HS-27A (cell line): ENCODE data around the gene GIMD1.
"Not testable (repeated sequence)": the region's sequence is repeated elsewhere in the genome, so short reads cannot be mapped to it uniquely, and the experiment has no call there.

Experiments
- DNase-seq: peaks from one replicate; pipeline ENCODE4 v3.0.0-alpha.2; 2012; ENCODE audit warnings: low read depth, missing footprints

The GIMD1 gene

DNA sequence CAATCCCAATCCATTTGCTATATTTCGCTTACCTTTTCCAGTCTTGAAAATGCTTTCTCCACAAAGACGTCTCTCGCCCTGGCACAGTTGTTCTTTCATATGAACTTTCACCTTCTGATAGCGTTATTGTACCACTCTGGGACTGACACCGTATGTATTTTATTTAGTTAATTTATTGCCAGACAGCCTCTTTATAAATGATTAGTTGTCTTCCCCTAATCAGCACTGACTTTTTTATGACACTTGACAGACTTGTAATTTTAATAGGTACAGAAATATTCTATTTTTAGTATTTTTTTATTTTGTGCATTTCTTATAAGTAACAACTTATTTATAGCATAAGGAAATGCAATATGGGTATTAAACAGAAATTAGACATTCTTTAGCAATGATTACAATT is at the start of gene GIMD1:
GIMD1 (minus strand) TSS at position 101 of the 400 bp plus-strand sequence. CDS start 1,343 bp downstream, outside the sequence.
- DNase-seq = no peak

DNA sequence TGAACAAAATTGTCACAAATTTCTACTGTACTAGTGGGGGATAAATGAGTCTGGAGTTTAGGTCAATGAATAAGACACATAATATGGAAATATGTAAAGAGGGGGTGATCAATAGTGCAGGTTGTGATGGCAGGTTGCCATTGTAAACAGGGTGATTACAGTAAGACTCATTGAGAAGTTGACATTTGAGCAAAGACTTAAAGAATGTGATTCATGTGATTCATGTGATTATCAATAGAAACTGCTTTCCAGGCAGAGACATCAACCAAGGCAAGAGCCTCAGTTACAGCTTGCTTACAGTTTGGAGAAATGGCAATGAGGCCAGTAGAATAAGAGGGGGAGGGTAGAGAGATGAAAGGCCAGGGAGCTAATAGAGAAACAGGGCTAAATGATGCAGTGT is 45.8 kb upstream of the GIMD1 start:
- DNase-seq = peak; percentile 46

DNA sequence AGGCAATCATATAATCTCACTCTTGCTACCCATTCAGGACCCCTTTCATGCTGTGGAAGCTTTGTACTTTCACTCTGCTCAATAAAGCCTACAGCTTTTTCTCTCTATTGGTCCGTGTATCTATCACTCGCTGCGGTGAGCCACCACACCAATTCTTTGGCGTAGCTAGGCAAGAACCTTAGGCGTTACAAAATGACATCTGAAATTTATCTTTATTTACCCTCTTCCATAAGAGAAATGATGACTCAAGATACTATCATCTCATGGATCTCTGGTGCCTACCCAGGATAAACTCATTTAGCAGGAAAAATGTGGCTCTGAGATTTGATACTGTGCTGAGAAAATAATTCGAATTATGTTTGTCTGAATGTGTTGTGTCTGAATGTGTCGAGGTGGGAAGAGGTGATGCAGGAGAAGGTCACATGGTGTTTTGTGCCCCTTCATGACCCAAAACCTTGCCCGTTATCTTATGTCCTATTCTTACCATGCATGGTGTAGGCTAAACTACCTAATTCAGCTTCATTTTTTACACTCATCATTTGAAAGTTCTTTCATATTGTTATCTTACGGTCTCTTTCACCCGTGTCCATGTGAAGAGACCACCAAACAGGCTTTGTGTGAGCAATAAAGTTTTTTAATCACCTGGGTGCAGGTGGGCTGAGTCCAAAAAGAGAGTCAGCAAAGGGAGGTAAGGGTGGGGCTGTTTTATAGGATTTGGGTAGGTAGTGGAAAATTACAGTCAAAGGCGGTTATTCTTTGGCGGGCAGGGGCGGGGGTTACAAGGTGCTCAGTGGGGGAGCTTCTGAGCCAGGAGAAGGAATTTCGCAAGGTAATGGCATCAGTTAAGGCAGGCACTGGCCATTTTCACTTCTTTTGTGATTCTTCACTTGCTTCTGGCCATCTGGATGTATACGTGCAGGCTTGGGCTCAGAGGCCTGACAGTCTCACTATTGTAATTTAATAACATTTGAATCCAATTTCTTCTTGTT is 41.6 kb upstream of the GIMD1 start:
- no peak for DNase-seq

DNA sequence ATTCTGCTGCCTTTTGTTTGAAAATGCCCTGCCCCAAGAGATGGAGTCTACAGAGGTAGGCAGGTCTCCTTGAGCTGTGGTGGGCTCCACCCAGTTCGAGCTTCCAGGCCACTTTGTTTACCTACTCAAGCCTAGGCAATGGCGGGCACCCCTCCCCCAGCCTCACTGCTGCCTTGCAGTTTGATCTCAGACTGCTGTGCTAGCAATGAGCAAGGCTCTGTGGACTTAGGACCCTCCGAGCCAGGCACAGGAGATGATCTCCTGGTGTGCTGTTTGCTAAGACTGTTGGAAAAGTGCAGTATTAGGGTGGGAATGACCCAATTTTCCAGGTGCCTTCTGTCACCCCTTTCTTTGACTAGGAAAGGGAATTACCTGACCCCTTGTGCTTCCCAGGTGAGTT is 39.4 kb upstream of the GIMD1 start:
- DNase-seq = not testable (repeated sequence)

DNA sequence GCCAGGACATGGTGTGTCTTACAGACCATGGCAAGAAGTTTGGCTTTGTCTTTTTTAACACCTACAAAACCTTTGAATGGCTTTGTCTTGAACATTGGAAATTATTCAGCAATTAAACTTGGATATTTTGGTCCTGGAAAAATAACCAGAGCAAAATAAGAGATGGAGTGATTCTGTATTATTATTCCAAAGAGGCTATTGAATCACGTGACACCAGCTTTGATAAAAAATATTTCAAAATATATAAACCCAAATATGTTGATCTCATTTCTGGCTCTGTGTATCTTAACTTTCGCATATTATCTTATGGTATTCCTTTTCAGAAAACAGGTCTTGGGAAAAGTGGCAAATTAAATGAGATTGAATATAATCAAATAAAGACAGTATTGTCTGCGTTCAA is 32.6 kb upstream of the GIMD1 start:
- DNase-seq = no peak

DNA sequence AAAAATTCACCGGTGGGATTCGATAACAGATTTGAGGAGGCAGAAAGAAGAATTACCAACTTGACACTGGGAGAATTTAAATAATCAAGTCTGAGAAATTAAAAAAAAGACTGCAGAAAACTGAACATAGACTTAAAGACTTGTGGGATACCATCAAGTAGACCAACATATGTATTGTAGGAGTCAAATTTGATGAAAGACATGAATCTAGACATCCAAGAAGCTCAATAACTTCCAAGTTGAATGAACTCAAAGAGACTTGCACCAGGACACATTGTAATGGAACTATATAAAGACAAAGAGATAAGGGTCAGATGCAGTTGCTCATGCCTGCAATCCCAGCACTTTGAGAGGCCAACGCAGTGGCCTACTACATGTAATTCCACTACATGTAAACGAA is 30.3 kb upstream of the GIMD1 start:
- not testable (repeated sequence) for DNase-seq

DNA sequence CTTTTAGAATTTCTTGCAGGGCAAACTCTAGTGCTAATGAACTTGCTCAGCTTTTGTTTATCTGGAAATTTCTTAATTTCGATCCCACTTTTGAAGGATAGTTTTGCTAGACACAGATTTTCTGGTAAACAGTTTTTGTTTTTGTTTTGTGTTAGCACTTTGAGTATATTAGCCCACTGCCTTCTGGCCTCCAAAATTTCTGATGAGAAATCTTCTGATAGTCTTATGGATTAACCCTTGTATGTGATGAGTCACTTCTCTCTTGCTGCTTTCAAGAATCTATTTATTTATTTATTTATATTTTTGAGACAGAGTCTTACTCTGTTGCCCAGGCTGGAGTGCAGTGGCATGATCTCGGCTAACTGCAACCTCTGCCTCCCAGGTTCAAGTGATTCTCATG is 27.0 kb upstream of the GIMD1 start:
- DNase-seq = no peak

DNA sequence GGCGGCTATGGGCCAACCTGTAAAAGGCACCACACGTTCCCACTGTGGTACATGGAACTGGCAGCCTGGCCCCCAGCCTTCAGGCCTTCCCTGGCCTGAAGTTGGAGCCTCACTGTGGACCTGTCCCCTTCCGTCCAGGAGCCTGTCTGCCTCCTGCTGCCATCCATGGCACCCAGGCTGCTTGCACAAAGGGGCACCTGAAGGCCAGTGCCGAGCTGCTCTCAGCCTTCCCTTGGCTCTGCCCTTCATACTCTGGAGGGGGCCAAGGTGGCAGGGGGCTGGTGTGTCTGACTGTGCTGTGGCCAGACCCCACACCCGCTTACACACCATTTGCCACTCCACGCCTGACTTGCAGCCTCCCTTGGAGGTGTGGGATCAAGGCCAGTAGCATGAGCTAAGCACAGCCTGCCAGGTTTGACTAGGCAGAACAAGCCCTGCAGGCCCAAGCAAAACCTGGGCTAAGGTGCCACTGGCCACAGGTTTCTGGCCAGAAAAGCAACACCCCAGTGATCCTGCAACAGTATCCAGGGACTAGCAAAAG is 17.3 kb upstream of the GIMD1 start:
- DNase-seq = no peak

DNA sequence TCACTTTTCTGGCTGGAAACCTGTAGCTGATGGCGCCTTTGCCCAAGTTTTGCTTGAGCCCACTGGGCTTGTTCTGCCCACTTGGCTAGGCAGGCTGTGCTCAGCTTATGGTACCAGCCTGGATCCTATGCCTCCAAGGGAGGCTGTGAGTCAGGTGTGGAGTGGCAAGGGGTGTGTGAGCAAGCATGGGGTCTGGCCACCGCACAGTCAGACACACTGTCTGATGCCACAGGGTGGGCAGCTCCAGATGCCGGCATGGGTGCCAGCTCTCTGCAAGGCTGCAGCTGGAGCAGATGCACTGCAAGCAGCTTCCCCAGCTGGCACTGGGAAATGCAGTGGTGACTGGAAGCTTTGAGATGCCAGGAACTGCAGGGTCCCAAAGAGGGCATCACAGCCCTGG is 16.3 kb upstream of the GIMD1 start:
- no peak for DNase-seq

DNA sequence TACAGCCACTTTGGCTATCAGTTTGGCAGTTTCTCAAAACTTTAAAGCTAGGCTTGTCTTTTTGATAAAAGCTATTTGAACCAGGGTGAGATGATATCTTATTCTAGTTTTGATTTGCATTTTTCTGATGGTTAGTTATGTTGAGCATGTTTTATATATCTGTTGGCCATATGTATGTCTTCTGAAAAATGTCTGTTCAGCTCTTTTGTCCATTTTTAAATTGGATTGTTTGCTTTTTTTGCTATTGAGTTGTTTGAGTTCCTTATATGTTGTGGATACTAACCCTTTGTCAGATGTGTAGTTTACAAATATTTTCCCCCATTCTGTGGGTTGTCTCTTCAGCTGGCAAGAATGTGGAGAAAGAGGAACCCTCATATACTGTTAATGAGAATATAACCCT is 11.6 kb upstream of the GIMD1 start:
- no peak for DNase-seq

DNA sequence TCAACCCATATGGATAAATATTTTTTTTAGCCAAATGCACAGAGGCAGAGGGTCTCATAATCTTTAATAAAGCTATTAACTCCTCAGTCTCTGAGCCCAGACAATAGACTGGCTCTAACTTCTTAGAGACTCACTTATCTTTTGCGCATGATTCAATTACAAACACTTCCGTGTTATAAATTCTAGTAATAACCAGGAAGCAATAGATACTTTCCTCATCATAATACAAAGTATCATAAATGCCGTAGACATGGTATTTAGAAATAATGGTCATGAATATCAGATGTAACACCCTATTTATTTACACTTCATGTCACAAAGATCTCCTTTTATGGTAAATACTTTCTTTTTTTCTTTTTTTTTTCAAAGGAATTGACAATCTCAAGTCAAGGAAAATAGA is 4.4 kb upstream of the GIMD1 start:
- DNase-seq = no peak

DNA sequence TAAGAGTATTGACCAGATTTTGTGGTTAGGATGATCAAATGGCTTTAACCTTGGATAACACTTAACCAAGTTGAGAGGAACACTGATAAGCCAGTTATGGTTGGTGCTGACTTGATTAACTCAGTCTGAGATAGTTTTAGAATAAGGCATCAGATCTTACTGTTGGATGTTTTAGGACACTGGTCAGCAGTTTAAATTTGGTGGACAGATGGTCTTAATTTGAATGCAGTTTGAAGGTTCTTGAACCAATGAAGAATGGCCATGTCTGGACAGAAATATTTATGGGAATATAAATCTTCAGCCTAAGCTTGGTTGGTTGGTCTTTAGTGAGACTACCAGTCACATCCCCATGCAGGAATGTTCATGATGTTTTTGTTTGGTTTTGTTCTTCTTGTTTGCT is 2.6 kb upstream of the GIMD1 start:
- DNase-seq = no peak

DNA sequence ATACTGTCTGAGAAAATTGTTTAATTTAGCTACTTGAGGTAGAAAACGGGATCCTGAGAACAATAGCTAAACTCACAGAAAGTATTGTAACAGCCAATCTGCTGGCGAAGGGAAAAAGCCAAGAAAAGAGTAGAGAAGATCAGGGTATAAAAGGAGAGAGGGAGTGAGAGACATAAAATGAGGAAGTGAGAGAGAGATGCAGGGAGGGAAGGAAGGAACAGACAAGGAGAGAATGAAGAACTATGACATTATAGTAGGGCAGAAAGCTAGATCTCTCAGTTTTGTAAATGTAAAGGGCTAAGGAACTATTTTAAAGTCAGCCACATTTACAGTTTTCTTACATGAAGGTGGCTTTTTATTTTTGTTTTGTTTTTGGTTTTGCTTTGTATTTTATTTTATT is 1.6 kb upstream of the GIMD1 start:
- no peak for DNase-seq

DNA sequence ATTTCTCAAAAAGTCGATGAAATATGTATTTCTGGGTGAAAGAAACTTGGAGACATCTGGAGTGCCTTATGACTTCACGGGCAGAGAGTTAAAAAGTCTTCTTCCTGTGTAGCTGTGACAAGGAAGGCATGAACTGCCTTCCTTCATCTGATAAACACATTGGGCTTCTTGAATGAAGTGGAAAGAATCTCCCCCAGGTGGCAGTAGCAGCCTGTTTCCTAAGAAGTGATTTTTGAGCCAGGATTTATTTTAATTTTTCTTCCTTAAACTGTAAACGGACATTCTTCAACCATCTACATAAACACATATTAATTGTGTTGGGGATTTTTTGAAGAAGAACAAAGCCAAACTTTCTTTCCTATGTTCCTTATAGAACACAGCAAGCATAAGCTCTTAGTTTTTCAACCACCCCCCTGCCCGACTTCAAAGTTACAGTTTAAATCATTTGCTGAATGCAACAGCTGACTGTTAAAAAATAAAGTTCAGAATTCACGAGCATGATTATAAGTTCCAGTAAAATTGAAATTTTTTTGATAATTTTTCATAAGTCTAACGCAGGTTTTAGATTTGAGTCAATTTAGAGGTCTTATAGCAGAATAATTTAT is 980 bp upstream of the GIMD1 start:
- peak; percentile 85 for DNase-seq

DNA sequence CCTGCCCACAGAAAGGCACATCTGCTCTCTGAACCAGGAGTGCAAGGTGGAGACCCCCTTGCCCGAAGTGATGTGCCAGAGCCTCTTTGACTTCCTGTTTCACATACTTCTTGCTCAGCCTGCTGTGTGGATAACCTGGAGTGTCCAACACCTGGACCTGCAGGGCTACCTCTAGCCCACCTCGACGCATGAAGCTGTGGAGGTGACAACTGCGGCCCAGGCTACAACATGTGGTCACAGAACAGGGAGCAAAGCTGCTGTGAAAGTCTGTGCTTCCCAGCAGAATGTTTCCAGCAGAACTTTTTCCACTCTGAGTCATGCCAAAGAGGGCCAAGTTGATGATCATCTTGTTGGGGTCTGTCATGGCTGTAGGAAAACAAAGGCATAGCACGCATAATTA is 1.5 kb downstream of the GIMD1 start:
- no peak for DNase-seq

DNA sequence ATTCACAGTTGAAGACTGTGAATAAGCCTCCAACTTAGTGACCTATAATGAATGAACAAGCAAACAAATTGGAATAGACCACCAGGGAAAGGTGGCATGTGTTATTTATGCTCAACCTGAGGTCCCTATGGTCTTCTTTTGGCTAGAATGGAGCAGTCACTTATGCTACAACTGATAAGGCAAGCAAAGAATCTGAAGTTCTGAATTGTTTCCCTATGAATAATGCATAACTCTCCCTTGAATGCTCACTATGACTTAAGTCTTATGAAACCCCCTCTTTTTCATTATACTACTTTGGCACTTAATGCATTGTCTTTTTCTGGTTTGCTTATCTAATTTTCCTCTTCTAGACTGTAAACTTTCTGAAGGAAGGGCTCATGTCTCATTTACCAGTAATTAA is 2.6 kb downstream of the GIMD1 start:
- peak; percentile 75 for DNase-seq

DNA sequence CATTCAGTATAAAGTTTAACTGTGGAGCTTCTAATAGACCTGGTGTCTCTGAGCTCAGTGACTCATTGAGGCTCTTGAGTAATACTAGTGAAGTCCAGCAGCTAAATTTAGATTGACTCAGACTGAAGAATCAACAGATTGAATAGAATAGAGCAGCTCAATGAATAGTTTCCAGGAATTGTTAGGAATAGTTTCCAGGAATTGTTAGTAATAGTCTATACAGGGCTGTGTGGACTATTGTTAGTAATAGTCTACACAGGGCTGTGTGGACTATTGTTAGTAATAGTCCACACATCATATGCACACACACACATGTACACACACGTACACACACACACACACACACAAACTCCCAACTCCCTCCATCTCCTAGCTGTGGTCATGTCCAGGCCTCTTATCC is 3.0 kb downstream of the GIMD1 start:
- peak; percentile 78 for DNase-seq

DNA sequence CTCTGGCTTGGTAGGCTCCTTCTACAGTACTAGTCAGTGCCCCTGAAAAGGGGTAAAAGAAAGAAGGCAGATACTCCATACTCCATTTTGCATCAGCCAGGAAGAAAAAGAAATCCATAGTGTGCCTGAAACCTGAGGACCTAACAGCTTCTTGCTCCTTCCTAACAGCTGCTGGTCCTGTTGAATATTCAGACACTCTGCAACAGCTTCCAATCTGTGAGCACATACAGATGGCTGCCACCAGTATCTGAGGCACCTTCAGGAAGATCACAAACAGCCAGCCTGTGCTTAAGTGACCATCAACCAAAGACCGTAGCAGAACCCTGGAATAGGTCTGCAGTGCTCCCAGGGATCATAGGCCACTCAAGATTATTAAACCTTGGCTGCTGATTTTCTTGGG is 4.3 kb downstream of the GIMD1 start:
- no peak for DNase-seq

DNA sequence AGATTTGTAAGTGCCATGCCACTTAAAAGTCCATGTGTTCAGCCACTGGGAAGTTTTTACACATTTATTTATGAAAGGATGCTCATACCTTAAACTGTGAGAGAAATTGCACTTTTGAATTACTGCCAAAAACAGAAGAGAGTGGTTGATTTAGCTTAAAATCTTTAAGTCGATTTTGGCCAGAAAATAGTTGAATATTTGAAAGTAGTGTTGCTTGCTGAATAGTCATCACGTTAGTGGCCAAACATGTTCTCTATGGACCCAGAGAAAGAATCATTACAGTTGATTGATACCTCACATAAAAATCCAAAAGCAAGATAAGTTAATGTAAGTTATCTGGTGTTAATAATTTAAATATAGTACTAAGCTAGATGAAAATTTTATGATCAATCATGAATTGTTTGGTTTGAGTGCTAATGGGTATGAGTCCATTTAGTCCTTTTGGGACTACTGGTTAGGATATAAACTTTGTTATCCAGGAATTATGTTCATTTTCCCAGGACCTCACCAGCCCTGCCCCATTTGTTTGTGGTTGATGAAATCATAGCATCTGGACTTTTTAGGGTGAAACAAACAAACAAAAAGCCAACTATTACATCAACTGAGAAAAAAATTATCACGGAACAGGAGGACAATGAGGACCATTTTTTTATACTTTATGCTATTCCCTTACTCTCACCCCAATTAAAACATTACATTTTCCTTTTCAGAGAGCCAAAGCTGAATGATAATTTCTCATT is 6.3 kb downstream of the GIMD1 start:
- no peak for DNase-seq

DNA sequence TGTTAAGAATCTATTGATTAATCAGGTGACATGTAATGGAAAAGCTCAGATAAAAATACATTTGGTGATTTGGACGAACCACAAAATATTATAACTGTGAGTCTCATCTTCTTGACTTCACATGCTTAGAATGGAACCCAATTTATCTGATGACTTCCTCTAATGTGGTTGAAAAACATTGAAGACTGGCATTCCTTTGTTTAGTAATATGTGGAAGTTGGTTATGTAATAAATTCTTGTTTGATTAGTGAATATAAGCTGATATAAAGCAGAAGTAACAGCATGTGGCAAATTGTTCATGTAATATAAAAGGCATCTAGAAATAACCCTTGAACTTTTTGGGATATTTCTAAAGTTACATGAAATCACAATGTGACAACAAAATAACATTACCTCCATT is 9.7 kb downstream of the GIMD1 start:
- DNase-seq = peak; percentile 72

DNA sequence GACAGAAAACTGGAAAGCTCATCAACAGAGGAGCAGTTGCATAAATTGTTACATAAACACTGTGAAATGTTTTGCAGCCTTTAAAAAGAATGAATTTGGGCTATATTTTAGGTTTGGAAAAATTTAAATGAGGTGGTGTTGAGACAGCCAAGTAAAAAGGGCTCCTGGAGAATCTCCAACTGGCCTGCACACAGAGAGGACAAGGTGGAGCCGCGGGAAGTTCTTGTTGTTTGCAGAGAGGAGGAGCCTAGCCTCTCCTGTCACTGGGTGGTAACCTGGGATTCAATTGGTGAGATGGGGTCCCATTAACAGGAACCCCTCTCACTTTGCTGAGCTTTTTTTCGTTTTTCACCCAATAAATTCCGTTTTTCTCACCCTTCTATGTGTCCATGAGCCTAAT is 13.4 kb downstream of the GIMD1 start:
- DNase-seq = no peak

DNA sequence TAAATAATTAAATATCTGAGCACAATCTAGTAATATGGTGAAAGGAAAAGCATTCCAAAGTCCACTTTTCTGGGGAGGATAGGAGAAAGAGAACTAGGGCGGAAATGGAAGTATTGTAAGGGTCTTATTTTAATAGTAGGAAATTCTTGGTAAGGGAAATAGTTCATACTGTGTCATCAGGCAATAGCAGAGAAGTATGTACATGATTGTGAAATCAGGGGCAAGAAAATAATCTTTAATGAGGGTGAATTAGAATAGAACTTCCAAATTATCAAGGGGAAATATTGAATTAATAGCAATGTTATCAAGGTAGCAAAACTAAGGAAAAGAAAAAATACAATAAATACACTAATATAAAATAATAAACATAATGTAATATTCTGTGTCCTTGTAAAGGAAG is 14.8 kb downstream of the GIMD1 start:
- DNase-seq = no peak

DNA sequence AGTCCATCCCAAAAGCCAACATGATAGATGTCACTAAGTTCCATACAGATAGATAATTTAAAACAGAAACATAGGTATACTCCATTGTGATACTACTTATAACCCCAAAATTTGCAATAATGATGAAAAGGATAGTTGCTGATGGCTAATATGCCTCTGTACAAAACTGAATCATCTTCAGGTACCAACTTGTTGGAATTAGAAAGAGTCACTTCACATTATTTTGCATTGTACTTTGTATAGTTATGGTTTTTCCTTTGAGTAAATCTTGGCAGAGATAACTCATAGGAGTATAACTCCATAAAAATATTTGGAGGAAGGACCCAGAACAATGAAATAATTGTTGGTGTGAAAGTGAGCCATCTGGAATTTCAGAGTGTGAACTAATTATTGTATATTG is 17.6 kb downstream of the GIMD1 start:
- DNase-seq = no peak
